Stimulated activated CD4-positive, alpha-beta T cell treated with anti-CD3 and anti-CD28 coated beads, Interleukin-12 subunit alpha, Interleukin-12 subunit beta, amount 100 ng/mL, for 48 hours (primary cell): ENCODE measurements around the gene KAT8.

Experiments
- DNase-seq, 3 donors: peaks; one replicate each; pipeline ENCODE4 v3.0.0-alpha.2; 2020; ENCODE audit warnings: low read depth in 2 of 3, low spot score in 1 of 3

The KAT8 gene

GRCh38 chr16:31117384-31118222 is at the start of gene KAT8:
Gene KAT8, plus strand, starts transcription at chr16:31117664. Its CDS starts 18 bp downstream, at chr16:31117682.
- DNase-seq = peak; percentile 97 to 98 (median 97)

- DNase-seq = no peak
Measured at GRCh38 chr16:31071861-31072260, 45.6 kb upstream of the KAT8 start.

DNA sequence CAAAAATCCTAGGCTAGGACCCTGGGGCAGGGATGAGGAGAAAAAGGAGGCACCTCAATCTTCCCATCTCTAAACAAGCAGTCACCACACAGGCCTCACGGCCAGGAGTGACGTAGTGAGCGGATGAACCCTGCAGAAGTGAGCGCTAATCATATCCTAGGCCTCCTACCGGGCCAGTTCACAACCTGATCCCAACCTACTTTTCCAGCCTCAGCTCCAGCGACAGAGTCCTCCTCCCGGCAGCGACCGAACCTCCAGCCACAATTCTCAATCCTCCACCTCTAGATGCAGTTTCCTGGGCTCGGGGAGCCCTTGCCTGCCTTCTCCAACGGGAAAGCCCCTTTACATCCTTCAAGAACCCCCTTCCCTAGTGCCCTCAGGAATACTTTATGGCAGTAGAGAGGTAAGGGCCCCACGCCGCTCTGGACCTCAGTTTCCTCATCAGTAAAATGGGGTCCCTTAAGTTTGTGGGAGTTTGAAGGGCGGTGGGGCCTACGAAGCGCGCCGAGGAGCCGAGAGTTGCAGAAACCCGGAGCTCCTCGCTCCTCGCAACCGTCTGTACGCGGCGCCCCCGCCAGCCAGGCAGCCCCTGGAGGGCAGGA is 44.8 kb upstream of the KAT8 start:
- peak in 1 of 3 donors; percentile 20 for DNase-seq

- DNase-seq = peak; percentile 79 to 87 (median 85)
Measured at GRCh38 chr16:31073142-31073969, 44.1 kb upstream of the KAT8 start.

DNA sequence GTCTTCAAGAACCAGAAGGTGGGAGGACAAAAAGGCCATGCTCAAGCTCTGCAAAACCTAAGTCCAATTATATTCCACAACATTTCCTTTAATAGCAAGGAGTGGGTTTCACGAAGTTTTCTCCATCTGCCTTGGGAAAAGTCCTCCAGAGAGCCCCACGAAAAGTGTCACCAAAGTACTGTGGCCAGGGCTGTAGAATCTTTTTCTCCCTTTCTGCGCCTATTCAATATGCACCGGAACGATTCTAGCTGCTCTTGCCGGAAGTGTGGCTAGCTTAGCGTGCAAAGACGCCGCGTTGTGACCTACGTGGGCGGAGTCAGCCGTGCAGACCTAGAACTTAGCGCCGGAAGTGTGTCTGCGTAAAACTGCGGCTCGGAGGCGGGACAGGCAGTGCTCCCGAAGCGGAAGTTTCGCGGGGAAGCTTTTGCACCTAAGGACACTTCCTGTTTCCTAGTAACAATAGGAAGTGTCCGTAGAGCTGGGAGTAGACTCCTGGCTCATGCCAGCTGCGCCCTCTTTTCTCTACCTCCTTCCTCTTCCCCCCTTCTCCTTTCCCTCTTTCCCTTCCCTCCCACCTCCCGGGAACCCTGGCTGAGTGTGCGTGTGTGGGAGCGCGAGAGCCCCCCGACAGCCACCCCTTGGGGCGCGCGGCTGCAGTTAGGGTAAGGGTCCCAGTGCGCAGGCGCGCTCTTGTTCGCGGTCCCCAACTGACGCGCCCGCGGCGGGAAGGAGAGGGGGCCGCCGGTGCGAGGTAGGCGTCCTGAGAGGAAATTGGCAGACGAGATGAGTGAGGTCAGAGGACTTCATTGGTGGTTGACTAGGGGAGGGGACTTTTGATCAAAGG is 43.3 kb upstream of the KAT8 start, which contains the start of the genes ZNF646 and ZNF668:
Gene ZNF646, plus strand, starts transcription at position 453 of the 844 bp plus-strand sequence. CDS start 1,903 bp downstream, outside the sequence.
Gene ZNF668, minus strand, starts transcription at position 271 of the 844 bp plus-strand sequence. CDS start 9,781 bp downstream, outside the sequence.
- DNase-seq = peak; percentile 96 to 99 (median 98)

DNA sequence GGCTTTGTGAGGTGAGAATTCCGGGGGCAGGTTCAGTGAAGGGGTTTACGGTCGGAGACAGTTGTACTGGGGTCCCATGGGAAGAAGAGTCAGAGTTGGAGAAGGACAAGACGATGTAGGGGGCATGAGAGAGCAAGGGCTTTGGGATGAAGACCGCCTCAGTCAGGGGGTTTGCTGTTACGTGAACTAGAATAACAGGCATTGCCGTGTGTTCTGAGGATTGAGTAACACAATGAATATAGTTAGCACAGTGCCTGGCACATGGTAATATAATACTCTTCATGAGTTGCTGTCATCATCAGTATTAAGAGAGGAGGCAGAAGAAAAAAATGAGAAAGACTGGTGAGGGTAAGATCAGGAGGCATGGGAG is 42.7 kb upstream of the KAT8 start:
- DNase-seq = no peak

- DNase-seq = no peak
Measured at GRCh38 chr16:31076319-31076718, 41.1 kb upstream of the KAT8 start.

DNA sequence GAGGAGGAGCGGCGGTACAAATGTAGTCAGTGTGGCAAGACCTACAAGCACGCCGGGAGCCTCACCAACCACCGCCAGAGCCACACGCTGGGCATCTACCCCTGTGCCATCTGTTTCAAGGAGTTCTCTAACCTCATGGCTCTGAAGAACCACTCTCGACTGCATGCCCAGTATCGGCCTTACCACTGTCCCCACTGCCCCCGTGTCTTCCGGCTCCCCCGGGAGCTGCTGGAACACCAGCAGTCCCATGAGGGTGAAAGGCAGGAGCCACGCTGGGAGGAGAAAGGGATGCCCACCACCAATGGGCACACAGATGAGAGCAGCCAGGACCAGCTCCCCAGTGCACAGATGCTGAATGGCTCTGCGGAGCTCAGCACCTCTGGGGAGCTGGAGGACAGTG is 40.4 kb upstream of the KAT8 start:
- no peak for DNase-seq

DNA sequence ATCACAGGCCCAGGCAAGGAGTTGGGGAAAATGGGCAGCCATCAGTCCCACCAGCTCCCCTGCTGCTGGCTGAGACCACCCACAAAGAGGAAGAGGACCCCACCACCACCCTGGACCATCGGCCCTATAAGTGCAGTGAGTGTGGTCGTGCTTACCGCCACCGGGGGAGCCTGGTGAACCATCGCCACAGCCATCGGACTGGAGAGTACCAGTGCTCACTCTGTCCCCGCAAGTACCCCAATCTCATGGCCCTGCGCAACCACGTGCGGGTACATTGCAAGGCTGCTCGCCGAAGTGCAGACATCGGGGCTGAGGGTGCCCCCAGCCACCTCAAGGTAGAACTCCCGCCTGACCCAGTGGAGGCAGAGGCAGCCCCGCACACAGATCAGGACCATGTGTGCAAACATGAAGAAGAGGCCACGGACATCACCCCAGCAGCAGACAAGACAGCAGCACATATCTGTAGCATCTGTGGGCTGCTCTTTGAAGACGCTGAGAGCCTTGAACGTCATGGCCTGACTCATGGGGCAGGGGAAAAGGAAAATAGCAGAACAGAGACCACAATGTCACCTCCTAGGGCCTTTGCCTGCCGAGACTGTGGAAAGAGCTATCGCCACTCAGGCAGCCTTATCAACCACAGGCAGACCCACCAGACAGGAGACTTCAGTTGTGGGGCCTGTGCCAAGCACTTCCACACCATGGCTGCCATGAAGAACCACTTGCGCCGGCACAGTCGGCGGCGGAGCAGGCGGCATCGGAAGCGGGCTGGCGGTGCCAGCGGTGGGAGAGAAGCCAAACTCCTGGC is 39.7 kb upstream of the KAT8 start:
- DNase-seq = no peak

- DNase-seq = no peak
Measured at GRCh38 chr16:31078597-31079341, 38.7 kb upstream of the KAT8 start.

GRCh38 chr16:31079342-31079944 is 38.0 kb upstream of the KAT8 start:
- no peak for DNase-seq

DNA sequence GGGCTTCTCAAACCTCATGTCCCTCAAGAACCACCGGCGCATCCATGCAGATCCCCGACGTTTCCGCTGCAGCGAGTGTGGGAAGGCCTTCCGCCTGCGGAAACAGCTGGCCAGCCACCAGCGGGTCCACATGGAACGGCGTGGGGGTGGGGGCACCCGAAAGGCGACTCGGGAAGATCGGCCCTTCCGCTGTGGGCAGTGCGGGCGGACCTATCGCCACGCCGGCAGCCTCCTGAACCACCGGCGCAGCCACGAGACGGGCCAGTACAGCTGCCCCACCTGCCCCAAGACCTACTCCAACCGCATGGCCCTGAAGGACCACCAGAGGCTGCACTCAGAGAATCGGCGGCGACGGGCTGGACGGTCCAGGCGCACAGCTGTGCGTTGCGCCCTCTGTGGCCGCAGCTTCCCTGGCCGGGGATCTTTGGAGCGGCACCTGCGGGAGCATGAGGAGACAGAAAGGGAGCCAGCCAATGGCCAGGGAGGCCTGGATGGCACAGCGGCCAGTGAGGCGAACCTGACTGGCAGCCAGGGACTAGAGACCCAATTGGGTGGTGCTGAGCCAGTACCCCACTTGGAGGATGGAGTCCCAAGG is 37.3 kb upstream of the KAT8 start:
- DNase-seq = no peak

GRCh38 chr16:31080756-31081419 is 36.6 kb upstream of the KAT8 start:
- no peak for DNase-seq

- no peak for DNase-seq
Measured at GRCh38 chr16:31081428-31082351, 35.8 kb upstream of the KAT8 start.

DNA sequence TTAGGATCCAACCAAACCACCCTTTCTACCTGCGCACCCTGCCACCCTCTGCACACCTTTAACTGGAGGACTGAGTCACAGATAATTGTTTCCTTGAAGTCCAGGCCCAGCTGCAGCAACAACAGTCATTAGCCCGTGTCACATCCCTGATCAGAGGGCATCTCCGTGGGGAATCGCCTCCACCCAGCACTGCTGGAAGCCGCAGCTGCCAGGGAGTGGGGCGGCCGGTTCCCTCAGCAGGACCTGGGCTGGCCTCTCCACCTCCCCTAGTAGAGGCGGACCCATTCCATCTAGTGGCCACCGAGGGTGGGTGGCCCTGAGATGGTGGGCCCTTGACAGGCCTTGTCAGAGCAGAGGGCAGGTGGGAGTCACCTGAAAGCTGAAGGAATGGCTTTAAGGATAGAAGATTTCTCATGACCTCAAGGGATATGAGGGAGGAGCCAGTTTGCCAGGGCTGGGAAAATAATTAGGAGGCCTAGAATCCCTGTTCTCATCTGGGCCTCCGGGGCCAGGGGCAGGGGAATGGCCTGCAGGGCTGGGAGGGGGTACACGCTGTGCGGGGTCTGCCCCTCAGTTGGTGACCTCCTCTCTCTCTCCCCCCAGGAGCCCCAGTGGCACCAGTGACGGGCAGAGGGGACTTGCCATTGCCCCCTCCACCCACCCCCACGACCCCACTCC is 35.0 kb upstream of the KAT8 start:
- no peak for DNase-seq

DNA sequence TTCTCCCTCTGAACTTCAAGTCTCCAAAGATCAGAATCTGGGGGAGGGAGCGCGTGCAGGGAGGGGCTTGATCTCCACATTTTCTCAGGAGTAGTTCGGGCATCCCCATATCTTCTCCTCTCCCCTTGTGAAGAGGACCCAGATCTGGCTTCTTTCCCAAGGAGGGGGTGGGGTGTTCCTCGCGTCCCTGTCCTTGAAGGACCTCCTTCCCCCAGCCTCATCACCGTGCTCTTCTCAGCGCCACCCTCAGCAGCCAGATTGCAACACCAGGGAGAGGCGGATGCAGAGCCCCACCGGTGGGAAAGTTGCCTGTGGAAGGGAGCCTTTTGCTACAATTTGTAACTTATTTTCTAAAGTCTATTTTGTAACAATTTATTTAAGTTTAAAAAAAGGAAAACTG is 34.4 kb upstream of the KAT8 start:
- no peak for DNase-seq
